Measurements from ENCODE around the gene KRTAP10-2.
"Not testable (repeated sequence)": the region's sequence is repeated elsewhere in the genome, so short reads cannot be mapped to it uniquely, and the experiment has no call there.

The KRTAP10-2 gene

GRCh38 chr21:44582055-44582454 is 30.8 kb upstream of the KRTAP10-2 start:
- DNase-seq = no peak

GRCh38 chr21:44581158-44581557 is 29.9 kb upstream of the KRTAP10-2 start:
- no peak for DNase-seq

- DNase-seq = not testable (repeated sequence)
Observed at GRCh38 chr21:44580231-44580821, 29.0 kb upstream of the KRTAP10-2 start, which contains the start of gene KRTAP10-5. Gene KRTAP10-5 (minus strand): TSS chr21:44580604. CDS start chr21:44580578, 26 bp downstream.

GRCh38 chr21:44579833-44580144 is 28.5 kb upstream of the KRTAP10-2 start:
- DNase-seq = no peak

GRCh38 chr21:44579056-44579832 is 27.9 kb upstream of the KRTAP10-2 start:
- DNase-seq = no peak

GRCh38 chr21:44578371-44579055 is 27.2 kb upstream of the KRTAP10-2 start:
- no peak for DNase-seq

GRCh38 chr21:44576025-44576420 is 24.7 kb upstream of the KRTAP10-2 start:
- no peak for DNase-seq

GRCh38 chr21:44575307-44576024 is 24.2 kb upstream of the KRTAP10-2 start:
- DNase-seq = no peak

- DNase-seq = no peak
Observed at GRCh38 chr21:44574457-44575306, 23.4 kb upstream of the KRTAP10-2 start.

- DNase-seq = not testable (repeated sequence)
Observed at GRCh38 chr21:44573630-44574456, 22.5 kb upstream of the KRTAP10-2 start, which contains the start of gene KRTAP10-4. Gene KRTAP10-4 (plus strand): TSS chr21:44573729. CDS start chr21:44573759, 30 bp downstream.

GRCh38 chr21:44572959-44573583 is 21.8 kb upstream of the KRTAP10-2 start:
- DNase-seq = peak; percentile 20

- DNase-seq = no peak
Observed at GRCh38 chr21:44571844-44572782, 20.8 kb upstream of the KRTAP10-2 start.

- no peak for DNase-seq
Observed at GRCh38 chr21:44571296-44571695, 20.0 kb upstream of the KRTAP10-2 start.

GRCh38 chr21:44569861-44570517 is 18.7 kb upstream of the KRTAP10-2 start:
- DNase-seq = no peak

- no peak for DNase-seq
Observed at GRCh38 chr21:44568667-44569556, 17.6 kb upstream of the KRTAP10-2 start.

- no peak for DNase-seq
Observed at GRCh38 chr21:44568261-44568660, 17.0 kb upstream of the KRTAP10-2 start.

- DNase-seq = no peak
Observed at GRCh38 chr21:44567481-44568171, 16.3 kb upstream of the KRTAP10-2 start.

All from fibroblast of skin of back (primary cell).